ENCODE measurements around the gene ZBTB47. TPM values are rescaled to one million over a fixed set of nuclear protein-coding genes. Genes with fewer than 3 reads are reported as not detected.
A peak's percentile ranks its signal among the peaks of the same experiment; 100 is the strongest.

The ZBTB47 gene
- total RNA-seq, 1 experiment from 2014 or later, result 8.1 TPM

GRCh38 chr3:42610976-42611375 lies 42.5 kb upstream of the ZBTB47 start:
- H2AFZ ChIP-seq, result no peak overlapping the region
- 0 out of 2 replicates have a peak, but pooled peaks cover 3% of the 10 kb centered on the region for H3F3A ChIP-seq (ENCODE audit: insufficient read depth, low read depth)
- peaks cover 17% of the 10 kb centered on the region; the same call in 1 of the 2 replicates for H3K36me3 ChIP-seq (ENCODE audit: low read depth)
- no peaks in the 10 kb centered on the region for H3K4me1 ChIP-seq (replicated peaks; ENCODE audit: insufficient read depth)
- H3K27ac ChIP-seq, result no peak overlapping the region
- no peak for DNase-seq
- ChIA-PET POLR2A (ENCODE audit: unreplicated experiment) (interaction anchor here (0.5 to 0.7 kb wide), 2 partner anchors 10 to 15 kb away, joined by 3 to 8 read pairs; no protein-coding TSS in a partner anchor), CTCF (no interaction called here)
- peaks cover 14% of the 10 kb centered on the region for H4K20me1 ChIP-seq (ENCODE audit: insufficient read depth)
- no peaks in the 10 kb centered on the region for H3K9me3 ChIP-seq (ENCODE audit: insufficient read depth, low read depth)
- peaks cover 85% of the 10 kb centered on the region for H3K79me2 ChIP-seq (ENCODE audit: low read depth)
- H3K4me2 ChIP-seq, result no peak overlapping the region
- no peaks in the 10 kb centered on the region for H3K27me3 ChIP-seq (ENCODE audit: insufficient read depth, low read depth)
- no TSS peak for BruUV-seq (replicated peaks)
- intact Hi-C loops (cut with micrococcal nuclease; ENCODE audit: unreplicated experiment), result no loop called here
- no peak overlapping the region for H3K4me3 ChIP-seq
- TF ChIP-seq CTCF (conservative IDR thresholded peaks at IDR 0.05) (no peak), EZH2 (IDR thresholded peaks at IDR 0.05; ENCODE audit: low read depth) (no peak)
- H3K9me2 ChIP-seq (ENCODE audit: insufficient read depth), result no peaks in the 10 kb centered on the region

GRCh38 chr3:42612217-42612616 lies 41.3 kb upstream of the ZBTB47 start:
- Histone ChIP-seq H3K79me2 (ENCODE audit: low read depth) (peaks cover 82% of the 10 kb centered on the region), H4K20me1 (ENCODE audit: insufficient read depth) (peaks cover 14% of the 10 kb centered on the region), H3K27ac (no peak overlapping the region), H3K27me3 (ENCODE audit: insufficient read depth, low read depth) (no peaks in the 10 kb centered on the region), H3K4me1 (replicated peaks; ENCODE audit: insufficient read depth) (no peaks in the 10 kb centered on the region), H2AFZ (no peak overlapping the region), H3K9me2 (ENCODE audit: insufficient read depth) (no peaks in the 10 kb centered on the region), H3K36me3 (ENCODE audit: low read depth) (peaks cover 13% of the 10 kb centered on the region; the same call in 1 of the 2 replicates), H3K4me3 (no peak overlapping the region), H3K9me3 (ENCODE audit: insufficient read depth, low read depth) (no peaks in the 10 kb centered on the region), H3K4me2 (no peak overlapping the region), H3F3A (ENCODE audit: insufficient read depth, low read depth) (0 out of 2 replicates have a peak, but pooled peaks cover 3% of the 10 kb centered on the region)
- CTCF ChIA-PET, result no interaction called here
- TF ChIP-seq CTCF (conservative IDR thresholded peaks at IDR 0.05), result no peak
- no peak for TF ChIP-seq EZH2 (IDR thresholded peaks at IDR 0.05; ENCODE audit: low read depth)
- POLR2A ChIA-PET (ENCODE audit: unreplicated experiment), result no interaction called here
- intact Hi-C loops (cut with micrococcal nuclease; ENCODE audit: unreplicated experiment), result no loop called here
- no peak for DNase-seq
- BruUV-seq (replicated peaks), result no TSS peak

- Histone ChIP-seq H3F3A (ENCODE audit: insufficient read depth, low read depth) (0 out of 2 replicates have a peak, but pooled peaks cover 3% of the 10 kb centered on the region), H3K4me1 (replicated peaks; ENCODE audit: insufficient read depth) (no peaks in the 10 kb centered on the region), H3K4me3 (no peak overlapping the region), H3K27me3 (ENCODE audit: insufficient read depth, low read depth) (no peaks in the 10 kb centered on the region), H3K27ac (peak overlapping the region; percentile 4; the same call in 1 of the 2 replicates), H3K4me2 (no peak overlapping the region), H2AFZ (no peak overlapping the region), H3K79me2 (ENCODE audit: low read depth) (peaks cover 79% of the 10 kb centered on the region), H3K36me3 (ENCODE audit: low read depth) (peaks cover 9% of the 10 kb centered on the region; the same call in 1 of the 2 replicates), H3K9me2 (ENCODE audit: insufficient read depth) (no peaks in the 10 kb centered on the region), H4K20me1 (ENCODE audit: insufficient read depth) (peaks cover 14% of the 10 kb centered on the region), H3K9me3 (ENCODE audit: insufficient read depth, low read depth) (no peaks in the 10 kb centered on the region)
- ChIA-PET POLR2A (ENCODE audit: unreplicated experiment) (interaction anchor here (0.6 kb wide), 2 partner anchors 15 to 360 kb away, joined by 3 to 5 read pairs; no protein-coding TSS in a partner anchor), CTCF (no interaction called here)
- DNase-seq, result no peak
- intact Hi-C loops (cut with micrococcal nuclease; ENCODE audit: unreplicated experiment), result no loop called here
- no TSS peak for BruUV-seq (replicated peaks)
- TF ChIP-seq EZH2 (IDR thresholded peaks at IDR 0.05; ENCODE audit: low read depth), result no peak
- no peak for TF ChIP-seq CTCF (conservative IDR thresholded peaks at IDR 0.05)
These were observed 40.6 kb upstream of the ZBTB47 start for GRCh38 chr3:42612928-42613327.
